PC-3 (cell line): ENCODE measurements around the gene KDR. TPM values are rescaled to one million over a fixed set of nuclear protein-coding genes. Genes with fewer than 3 reads are reported as not detected.

Experiments used
- ATAC-seq: fragments of 200-7000 bp; cut with Tn5 transposase; 2 replicates; pipeline ENCODE4 v1.9.1; 2020; ENCODE audit warnings: mild to moderate bottlenecking, moderate library complexity
- BruUV-seq: library from RNA; stranded (reverse); fragments of 400-500 nt; replicated peaks from 2 replicates; lab custom pipeline; 2021; lab: Mats Ljungman, UMichigan
- CTCF ChIA-PET: fragments of 300-600 bp; sonication (Branson Sonifier 250); formaldehyde crosslinking; loops from one replicate; lab custom pipeline; 2022; ENCODE audit warnings: antibody characterized with exemption; lab: Charles Lee
- POLR2A ChIA-PET: fragments of 300-600 bp; sonication (Branson Sonifier 250); formaldehyde crosslinking; loops from one replicate; lab custom pipeline; 2022; ENCODE audit warnings: antibody characterized with exemption; ENCODE audit not compliant: unreplicated experiment; lab: Charles Lee
- DNase-seq: peaks from one replicate; pipeline ENCODE4 v3.0.0-alpha.2; 2015
- H2AFZ ChIP-seq: fragments of 300-600 bp; sonication (generic); 2 replicates; pipeline ENCODE4 v1.6.0; 2016; ENCODE audit warnings: antibody characterized with exemption, low read length
- H3F3A ChIP-seq: fragments of 300-600 bp; sonication (generic); one replicate; pipeline ENCODE4 v1.6.0; 2017; ENCODE audit warnings: antibody characterized with exemption, low read length, control low read depth, mild to moderate bottlenecking; ENCODE audit not compliant: unreplicated experiment
- H3K27ac ChIP-seq: fragments of 300-600 bp; sonication (generic); 2 replicates; pipeline ENCODE4 v1.5.1; 2016; ENCODE audit warnings: mild to moderate bottlenecking, low read length
- H3K27me3 ChIP-seq: fragments of 300-600 bp; sonication (generic); 2 replicates; pipeline ENCODE4 v1.6.1; 2016; ENCODE audit warnings: low read length, mixed read lengths
- H3K36me3 ChIP-seq: fragments of 300-600 bp; sonication (generic); 2 replicates; pipeline ENCODE4 v1.6.1; 2016; ENCODE audit warnings: low read depth, mixed run types, low read length, mixed read lengths
- H3K4me1 ChIP-seq: fragments of 300-600 bp; sonication (generic); 2 replicates; pipeline ENCODE4 v1.5.1; 2016; ENCODE audit warnings: low read length; ENCODE audit not compliant: insufficient read depth
- H3K4me2 ChIP-seq: fragments of 300-600 bp; sonication (generic); 2 replicates; pipeline ENCODE4 v1.6.0; 2016; ENCODE audit warnings: low read length
- H3K4me3 ChIP-seq: fragments of 300-600 bp; sonication (generic); 2 replicates; pipeline ENCODE4 v1.5.1; 2016; ENCODE audit warnings: mild to moderate bottlenecking, low read length, mixed read lengths
- H3K79me2 ChIP-seq: fragments of 300-600 bp; sonication (generic); 2 replicates; pipeline ENCODE4 v1.6.1; 2017; ENCODE audit warnings: low read length, mixed read lengths
- H3K9ac ChIP-seq: fragments of 300-600 bp; sonication (generic); 2 replicates; pipeline ENCODE4 v1.6.0; 2016; ENCODE audit warnings: mild to moderate bottlenecking, low read length
- H3K9me2 ChIP-seq: fragments of 300-600 bp; sonication (generic); replicated peaks from 2 replicates; pipeline ENCODE4 v1.6.1; 2016; ENCODE audit warnings: mixed run types, low read length, mixed read lengths
- H3K9me3 ChIP-seq: fragments of 300-600 bp; sonication (generic); 2 replicates; pipeline ENCODE4 v1.6.1; 2016; ENCODE audit warnings: low read length, mixed read lengths
- H4K20me1 ChIP-seq: fragments of 300-600 bp; sonication (generic); 2 replicates; pipeline ENCODE4 v1.6.1; 2016; ENCODE audit warnings: low read length, mixed read lengths
- CTCF ChIP-seq: fragments of 300-600 bp; sonication (generic); conservative IDR thresholded peaks from 2 replicates; pipeline ENCODE4 v1.5.1; 2017; ENCODE audit warnings: antibody characterized with exemption, low read depth, mild to moderate bottlenecking, low read length
- EZH2 ChIP-seq: fragments of 300-600 bp; sonication (generic); IDR thresholded peaks from one replicate; pipeline ENCODE4 v1.6.1; 2017; ENCODE audit warnings: antibody characterized with exemption, mild to moderate bottlenecking, low read length; ENCODE audit not compliant: unreplicated experiment
- EZH2phosphoT487 ChIP-seq: fragments of 300-600 bp; sonication (generic); IDR thresholded peaks from 2 replicates; pipeline ENCODE4 v1.6.1; 2018; ENCODE audit warnings: mild to moderate bottlenecking, antibody characterized with exemption, low read length, borderline replicate concordance
- intact Hi-C: fragments of 100-400 bp; cut with micrococcal nuclease; formaldehyde crosslinking; loops from 2 replicates; pipeline ENCODE4 v1.9.0; 2023
- total RNA-seq: library from RNA; depleted of rRNA; stranded (reverse); fragments of >200 nt; gene quantifications from 2 replicates; pipeline ENCODE4 v1.2.3, GENCODE V29; 2014

KDR gene
- total RNA-seq, 1 experiment from 2014 or later = 0.66 TPM

GRCh38 chr4:55086578-55086977 is 38.8 kb downstream of the KDR start:
- H3K27me3 ChIP-seq = peaks cover 17% of the 10 kb centered on the region; the same call in 1 of the 2 replicates
- no peak overlapping the region for H3K27ac ChIP-seq
- ChIA-PET POLR2A (no interaction called here), CTCF (interaction anchor here (0.6 kb wide), 1 partner anchor 18 kb away, joined by 5 read pairs; no protein-coding TSS in a partner anchor)
- no peak for DNase-seq
- TF ChIP-seq EZH2 (no peak), EZH2phosphoT487 (no peak), CTCF (no peak)
- H3F3A ChIP-seq = no peaks in the 10 kb centered on the region
- intact Hi-C loops = no loop called here
- no peaks in the 10 kb centered on the region for H3K9me3 ChIP-seq
- no peaks in the 10 kb centered on the region for H4K20me1 ChIP-seq
- no peaks in the 10 kb centered on the region for H3K4me1 ChIP-seq
- H3K4me2 ChIP-seq = no peak overlapping the region
- no peak overlapping the region for H3K4me3 ChIP-seq
- H2AFZ ChIP-seq = no peak overlapping the region
- ATAC-seq = no peak
- H3K36me3 ChIP-seq = no peaks in the 10 kb centered on the region
- H3K79me2 ChIP-seq = no peaks in the 10 kb centered on the region
- no TSS peak for BruUV-seq
- H3K9me2 ChIP-seq = no peaks in the 10 kb centered on the region
- no peak overlapping the region for H3K9ac ChIP-seq

DNA sequence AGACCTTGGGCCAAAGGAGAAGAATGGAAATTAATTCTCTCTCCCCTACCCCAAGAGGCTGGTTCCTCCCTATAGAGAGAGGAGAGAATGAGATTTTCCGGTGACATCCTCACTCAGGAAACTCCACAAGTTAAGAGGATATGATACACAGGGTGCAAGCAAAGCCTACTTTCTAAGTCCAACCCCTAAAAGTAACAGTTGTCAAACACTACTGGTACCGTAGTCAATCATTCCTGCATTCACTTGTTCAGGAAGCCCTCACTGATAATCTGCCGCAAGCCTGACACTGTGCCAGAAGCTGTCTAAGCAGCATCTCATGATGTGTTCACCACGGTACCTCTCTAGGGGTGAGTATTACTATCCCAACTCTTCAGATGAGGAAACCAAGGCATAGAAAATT is 41.7 kb downstream of the KDR start:
- no peak for DNase-seq
- TF ChIP-seq CTCF = no peak
- TF ChIP-seq EZH2 = no peak
- no peak for TF ChIP-seq EZH2phosphoT487
- intact Hi-C loops = no loop called here
- Histone ChIP-seq H3K27me3 (peaks cover 39% of the 10 kb centered on the region), H3K27ac (no peak overlapping the region), H3K4me1 (peaks cover 2% of the 10 kb centered on the region; the same call in 1 of the 2 replicates), H3K36me3 (no peaks in the 10 kb centered on the region), H3K4me3 (no peak overlapping the region), H3F3A (no peaks in the 10 kb centered on the region), H3K79me2 (no peaks in the 10 kb centered on the region), H3K4me2 (no peak overlapping the region), H3K9me2 (no peaks in the 10 kb centered on the region), H3K9me3 (no peaks in the 10 kb centered on the region), H4K20me1 (no peaks in the 10 kb centered on the region), H2AFZ (no peak overlapping the region), H3K9ac (no peak overlapping the region)
- ChIA-PET CTCF (no interaction called here), POLR2A (no interaction called here)
- no TSS peak for BruUV-seq
- ATAC-seq = no peak

GRCh38 chr4:55082756-55083155 is 42.6 kb downstream of the KDR start:
- no peak for ATAC-seq

More at GRCh38 chr4:55082756-55083155, 42.6 kb downstream of the KDR start:
- Histone ChIP-seq H3K27ac (no peak overlapping the region), H4K20me1 (no peaks in the 10 kb centered on the region), H3K4me2 (no peak overlapping the region), H3K4me1 (peaks cover 4% of the 10 kb centered on the region; the same call in 1 of the 2 replicates), H3K9me2 (no peaks in the 10 kb centered on the region), H3F3A (no peaks in the 10 kb centered on the region), H3K79me2 (no peaks in the 10 kb centered on the region), H3K9me3 (no peaks in the 10 kb centered on the region), H3K9ac (no peak overlapping the region), H3K27me3 (peaks cover 36% of the 10 kb centered on the region), H3K4me3 (no peak overlapping the region), H3K36me3 (no peaks in the 10 kb centered on the region), H2AFZ (no peak overlapping the region)
- no peak for DNase-seq
- intact Hi-C loops = no loop called here
- no TSS peak for BruUV-seq
- CTCF ChIA-PET = no interaction called here
- TF ChIP-seq CTCF = no peak
- no peak for TF ChIP-seq EZH2phosphoT487
- TF ChIP-seq EZH2 = no peak
- POLR2A ChIA-PET = no interaction called here
